ENCODE results near the gene KCNJ16.

KCNJ16 gene

DNA sequence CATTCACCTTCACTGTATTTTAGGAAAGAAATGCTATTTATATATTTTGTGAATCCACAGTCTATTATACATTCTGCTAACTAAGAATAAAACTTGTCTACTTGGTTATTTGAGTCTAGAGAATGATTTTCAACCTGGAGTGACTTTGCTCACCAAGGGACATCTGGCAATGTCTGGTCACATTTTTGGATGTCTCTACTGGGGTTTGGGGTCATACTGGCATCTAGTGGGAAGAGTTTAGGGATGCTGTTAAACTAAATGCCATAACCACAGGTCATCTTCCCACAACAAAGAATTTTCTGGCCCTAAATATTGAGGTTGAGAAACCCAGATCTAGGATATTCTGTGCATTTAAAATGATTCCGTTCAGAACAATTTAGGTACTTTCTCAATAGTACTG is 26.0 kb downstream of the KCNJ16 start:
- Histone ChIP-seq H3K36me3 (replicated peaks) (no peaks in the 10 kb centered on the region), H3K4me3 (ENCODE audit: low read depth, low read length) (no peak overlapping the region), H3K27ac (no peak overlapping the region), H3K27me3 (replicated peaks) (no peaks in the 10 kb centered on the region)
- in situ Hi-C loops (cut with HindIII; ENCODE audit: low pct_ligation_motif_present, low sequenced_read_pairs), result no loop called here
- TF ChIP-seq CTCF (IDR thresholded peaks at IDR 0.05; ENCODE audit: low read depth, low read length, missing control alignments), result no peak
- DNase-seq, result no peak

DNA sequence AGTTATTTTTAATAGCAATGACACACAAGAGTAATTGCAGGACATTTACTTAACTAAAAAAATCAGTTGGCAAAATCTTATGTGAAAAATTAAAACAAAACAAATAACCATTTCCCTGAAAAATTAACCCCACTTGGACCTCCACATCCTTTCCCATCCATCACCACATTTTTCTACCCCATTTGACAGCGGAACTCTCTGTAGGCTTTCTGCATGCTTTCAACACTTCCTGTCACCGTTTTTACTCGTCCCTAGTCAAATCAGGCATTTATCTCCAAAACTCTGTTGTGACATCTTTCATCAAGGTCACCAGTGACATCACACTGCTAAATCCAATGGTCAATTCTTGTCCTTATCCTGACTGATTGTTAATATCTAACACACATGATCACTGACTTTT is 27.5 kb downstream of the KCNJ16 start:
- in situ Hi-C loops (cut with HindIII; ENCODE audit: low pct_ligation_motif_present, low sequenced_read_pairs), result no loop called here
- H3K27ac ChIP-seq, result no peak overlapping the region
- no peak overlapping the region for H3K4me3 ChIP-seq (ENCODE audit: low read depth, low read length)
- no peak for TF ChIP-seq CTCF (IDR thresholded peaks at IDR 0.05; ENCODE audit: low read depth, low read length, missing control alignments)
- no peaks in the 10 kb centered on the region for H3K36me3 ChIP-seq (replicated peaks)
- H3K27me3 ChIP-seq (replicated peaks), result no peaks in the 10 kb centered on the region
- no peak for DNase-seq

- Histone ChIP-seq H3K4me3 (ENCODE audit: low read depth, low read length) (no peak overlapping the region), H3K36me3 (replicated peaks) (no peaks in the 10 kb centered on the region), H3K27me3 (replicated peaks) (no peaks in the 10 kb centered on the region), H3K27ac (no peak overlapping the region)
- in situ Hi-C loops (cut with HindIII; ENCODE audit: low pct_ligation_motif_present, low sequenced_read_pairs), result no loop called here
- no peak for TF ChIP-seq CTCF (IDR thresholded peaks at IDR 0.05; ENCODE audit: low read depth, low read length, missing control alignments)
- no peak for DNase-seq
Observed at GRCh38 chr17:70104791-70105523, 29.9 kb downstream of the KCNJ16 start.

GRCh38 chr17:70105641-70106040 is 30.6 kb downstream of the KCNJ16 start:
- no peaks in the 10 kb centered on the region for H3K27me3 ChIP-seq (replicated peaks)
- no peak overlapping the region for H3K27ac ChIP-seq
- H3K4me3 ChIP-seq (ENCODE audit: low read depth, low read length), result no peak overlapping the region
- H3K36me3 ChIP-seq (replicated peaks), result no peaks in the 10 kb centered on the region
- in situ Hi-C loops (cut with HindIII; ENCODE audit: low pct_ligation_motif_present, low sequenced_read_pairs), result no loop called here
- DNase-seq, result no peak
- TF ChIP-seq CTCF (IDR thresholded peaks at IDR 0.05; ENCODE audit: low read depth, low read length, missing control alignments), result no peak

GRCh38 chr17:70106551-70106950 is 31.5 kb downstream of the KCNJ16 start:
- no peak overlapping the region for H3K27ac ChIP-seq
- no peak for TF ChIP-seq CTCF (IDR thresholded peaks at IDR 0.05; ENCODE audit: low read depth, low read length, missing control alignments)
- H3K27me3 ChIP-seq (replicated peaks), result no peaks in the 10 kb centered on the region
- in situ Hi-C loops (cut with HindIII; ENCODE audit: low pct_ligation_motif_present, low sequenced_read_pairs), result no loop called here
- no peak for DNase-seq
- no peaks in the 10 kb centered on the region for H3K36me3 ChIP-seq (replicated peaks)
- no peak overlapping the region for H3K4me3 ChIP-seq (ENCODE audit: low read depth, low read length)

DNA sequence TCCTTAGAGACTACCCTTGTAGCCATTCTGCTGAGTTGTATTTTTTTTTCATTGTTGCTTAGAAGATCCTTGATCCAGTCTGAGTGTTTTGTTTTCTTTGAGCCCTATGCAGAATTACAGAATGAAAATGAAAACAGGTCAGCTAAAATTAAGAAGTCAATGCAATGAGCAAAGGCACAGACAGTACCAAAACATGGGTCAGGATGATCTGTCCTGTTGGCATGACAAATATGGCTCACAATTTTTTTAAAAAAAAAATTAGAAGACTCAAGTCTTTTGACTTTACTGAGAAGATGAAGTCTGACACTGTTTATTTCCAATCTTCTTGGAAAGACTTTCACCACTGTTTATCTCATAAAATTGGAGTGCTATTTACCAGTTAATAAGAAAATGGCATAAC is 32.4 kb downstream of the KCNJ16 start:
- Histone ChIP-seq H3K4me3 (ENCODE audit: low read depth, low read length) (no peak overlapping the region), H3K27me3 (replicated peaks) (no peaks in the 10 kb centered on the region), H3K36me3 (replicated peaks) (no peaks in the 10 kb centered on the region), H3K27ac (no peak overlapping the region)
- TF ChIP-seq CTCF (IDR thresholded peaks at IDR 0.05; ENCODE audit: low read depth, low read length, missing control alignments), result no peak
- DNase-seq, result no peak
- in situ Hi-C loops (cut with HindIII; ENCODE audit: low pct_ligation_motif_present, low sequenced_read_pairs), result no loop called here
